Measurements from ENCODE around the gene WSB1. TPM values are rescaled to one million over a fixed set of nuclear protein-coding genes. Genes with fewer than 3 reads are reported as not detected.

The WSB1 gene
- total RNA-seq, 1 experiment from 2014 or later = 81.1 TPM

- DNase-seq (ENCODE audit: low spot score) = no peak
Measured at GRCh38 chr17:27280527-27280926, 13.4 kb upstream of the WSB1 start.

GRCh38 chr17:27281438-27281837 lies 12.5 kb upstream of the WSB1 start:
- DNase-seq (ENCODE audit: low spot score) = no peak

GRCh38 chr17:27282054-27282551 lies 11.8 kb upstream of the WSB1 start:
- no peak for DNase-seq (ENCODE audit: low spot score)

- no peak for DNase-seq (ENCODE audit: low spot score)
Measured at GRCh38 chr17:27283060-27283459, 10.9 kb upstream of the WSB1 start.

GRCh38 chr17:27283751-27284150 lies 10.2 kb upstream of the WSB1 start:
- no peak for DNase-seq (ENCODE audit: low spot score)

- DNase-seq (ENCODE audit: low spot score) = no peak
Measured at GRCh38 chr17:27284811-27285415, 9.0 kb upstream of the WSB1 start.

- no peak for DNase-seq (ENCODE audit: low spot score)
Measured at GRCh38 chr17:27285516-27285915, 8.4 kb upstream of the WSB1 start.

GRCh38 chr17:27288183-27288582 lies 5.7 kb upstream of the WSB1 start:
- no peak for DNase-seq (ENCODE audit: low spot score)

GRCh38 chr17:27289856-27290255 lies 4.1 kb upstream of the WSB1 start:
- DNase-seq (ENCODE audit: low spot score) = no peak

GRCh38 chr17:27290916-27291598 lies 2.9 kb upstream of the WSB1 start:
- no peak for DNase-seq (ENCODE audit: low spot score)

GRCh38 chr17:27293359-27293897 lies 486 bp upstream of the WSB1 start:
- no peak for DNase-seq (ENCODE audit: low spot score)

- DNase-seq (ENCODE audit: low spot score) = peak; percentile 86
Measured at GRCh38 chr17:27294689-27295630, 1.0 kb downstream of the WSB1 start.

GRCh38 chr17:27295945-27296344 lies 2.0 kb downstream of the WSB1 start:
- DNase-seq (ENCODE audit: low spot score) = peak; percentile 27

GRCh38 chr17:27296428-27296979 lies 2.6 kb downstream of the WSB1 start:
- DNase-seq (ENCODE audit: low spot score) = peak; percentile 23

- DNase-seq (ENCODE audit: low spot score) = no peak
Measured at GRCh38 chr17:27299384-27300049, 5.6 kb downstream of the WSB1 start.

- no peak for DNase-seq (ENCODE audit: low spot score)
Measured at GRCh38 chr17:27303734-27304133, 9.8 kb downstream of the WSB1 start.

- no peak for DNase-seq (ENCODE audit: low spot score)
Measured at GRCh38 chr17:27306276-27306835, 12.4 kb downstream of the WSB1 start.

GRCh38 chr17:27310565-27311110 lies 16.7 kb downstream of the WSB1 start:
- no peak for DNase-seq (ENCODE audit: low spot score)

GRCh38 chr17:27313301-27313700 lies 19.4 kb downstream of the WSB1 start:
- no peak for DNase-seq (ENCODE audit: low spot score)

GRCh38 chr17:27315322-27315721 lies 21.4 kb downstream of the WSB1 start:
- no peak for DNase-seq (ENCODE audit: low spot score)
